Panc1 (cell line): Measurements from ENCODE around the gene MAGEH1. TPM values are rescaled to one million over a fixed set of nuclear protein-coding genes. Genes with fewer than 3 reads are reported as not detected.
A peak's percentile ranks its signal among the peaks of the same experiment; 100 is the strongest.
"Not testable (repeated sequence)": the region's sequence is repeated elsewhere in the genome, so short reads cannot be mapped to it uniquely, and the experiment has no call there.

Experiments
- ATAC-seq: fragments of 200-7000 bp; cut with Tn5 transposase; 2 replicates; pipeline ENCODE4 v1.9.1; 2020; ENCODE audit warnings: mild to moderate bottlenecking, moderate library complexity
- BruUV-seq: library from RNA; stranded (reverse); fragments of 400-500 nt; replicated peaks from 2 replicates; lab custom pipeline; 2021; lab: Mats Ljungman, UMichigan
- CTCF ChIA-PET: fragments of 300-600 bp; sonication (Branson Sonifier 250); formaldehyde crosslinking; loops from one replicate; lab custom pipeline; 2022; ENCODE audit warnings: antibody characterized with exemption; lab: Charles Lee
- POLR2A ChIA-PET: fragments of 300-600 bp; sonication (Branson Sonifier 250); formaldehyde crosslinking; loops from one replicate; lab custom pipeline; 2022; ENCODE audit warnings: antibody characterized with exemption; lab: Charles Lee
- DNase-seq: peaks from one replicate; pipeline ENCODE4 v3.0.0-alpha.2; 2010; ENCODE audit warnings: low read depth, low spot score
- H3K27ac ChIP-seq: 2 replicates; pipeline ENCODE4 v1.5.1; 2011; ENCODE audit warnings: mild to moderate bottlenecking, low read length, inconsistent platforms
- H3K27me3 ChIP-seq: fragments of 200-500 bp; sonication (Bioruptor generic); 2 replicates; pipeline ENCODE4 v1.6.0; 2014; ENCODE audit warnings: low read length, inconsistent platforms; ENCODE audit not compliant: control insufficient read depth, insufficient read depth
- H3K36me3 ChIP-seq: fragments of 200-500 bp; sonication (Bioruptor generic); 2 replicates; pipeline ENCODE4 v1.5.1; 2014; ENCODE audit warnings: inconsistent platforms, mild to moderate bottlenecking, low read length, moderate library complexity; ENCODE audit not compliant: control insufficient read depth, insufficient read depth
- H3K4me1 ChIP-seq: 2 replicates; pipeline ENCODE4 v1.5.1; 2011; ENCODE audit warnings: inconsistent platforms, mild to moderate bottlenecking, low read length, moderate library complexity; ENCODE audit not compliant: control insufficient read depth, insufficient read depth
- H3K4me3 ChIP-seq, 2 experiments: 2 replicates each; pipeline ENCODE4 v1.5.1; 2011 to 2012; ENCODE audit warnings: low read depth in 2 of 2, low read length in 2 of 2, mild to moderate bottlenecking in 2 of 2, inconsistent platforms in 1 of 2, moderate library complexity in 1 of 2
- H3K9me3 ChIP-seq: fragments of 200-500 bp; sonication (Bioruptor generic); 2 replicates; pipeline ENCODE4 v1.5.1; 2014; ENCODE audit warnings: low read depth, mild to moderate bottlenecking, inconsistent platforms, low read length, moderate library complexity; ENCODE audit not compliant: control insufficient read depth, insufficient read depth
- POLR2AphosphoS5 ChIP-seq: IDR thresholded peaks from 2 replicates; pipeline ENCODE4 v1.6.1; 2012; ENCODE audit warnings: mild to moderate bottlenecking, low read depth, low read length, moderate library complexity
- SIN3A ChIP-seq: IDR thresholded peaks from 2 replicates; pipeline ENCODE4 v1.6.1; 2012; ENCODE audit warnings: low read depth, mild to moderate bottlenecking, low read length, moderate library complexity, borderline replicate concordance; ENCODE audit not compliant: insufficient read depth
- TCF7L2 ChIP-seq: IDR thresholded peaks from 2 replicates; pipeline ENCODE4 v1.6.1; 2011; ENCODE audit warnings: mild to moderate bottlenecking, low read depth, low read length, inconsistent platforms
- in situ Hi-C: cut with HindIII; loops from 2 replicates; pipeline ENCODE4 v1.10.0; 2016; ENCODE audit warnings: low sequenced_read_pairs, low pct_unique_long_range_greater_than_20kb
- intact Hi-C: fragments of 100-400 bp; cut with micrococcal nuclease; formaldehyde crosslinking; loops from one replicate; pipeline ENCODE4 v1.10.0; 2022; ENCODE audit not compliant: unreplicated experiment
- total RNA-seq: library from RNA; stranded (reverse); gene quantifications from one replicate; pipeline ENCODE4 v1.2.1, GENCODE V29; 2021; ENCODE audit not compliant: unreplicated experiment
- TF ChIP-seq, protein P1 (sequence below): fragments of 450-650 bp; IDR thresholded peaks from 2 replicates; pipeline ENCODE4 v1.5.1; 2017; ENCODE audit warnings: mild to moderate bottlenecking
- TF ChIP-seq, protein P2 (sequence below), 2 experiments: IDR thresholded peaks; 2 replicates each; pipeline ENCODE4 v1.6.1; 2011 to 2012; ENCODE audit warnings: low read depth in 2 of 2, control low read depth in 1 of 2, low read length in 1 of 2, mild to moderate bottlenecking in 1 of 2, moderate library complexity in 1 of 2; ENCODE audit not compliant: insufficient read depth in 1 of 2

MAGEH1 gene
- total RNA-seq, 1 experiment from 2014 or later, result 5.7 TPM

DNA sequence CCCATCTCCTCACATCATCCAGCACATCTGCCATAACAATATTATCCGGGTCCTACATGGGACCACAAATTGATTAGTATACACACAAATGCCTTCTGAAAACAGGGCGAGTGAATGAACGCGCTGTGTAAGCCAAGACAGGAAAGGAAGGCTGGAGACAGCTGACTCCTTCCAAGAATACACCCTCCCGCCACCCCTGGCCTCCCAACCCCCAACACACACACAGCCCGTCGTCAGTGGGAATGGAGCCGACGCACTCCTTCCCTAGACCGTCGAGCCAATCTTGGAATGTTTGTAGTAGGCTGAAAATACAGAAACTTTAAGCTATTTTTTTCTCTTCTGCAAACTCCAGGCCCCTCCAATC lies 319 bp upstream of the MAGEH1 start:
- BruUV-seq, result no TSS peak
- CTCF ChIA-PET, result interaction anchor here (1.4 kb wide), 1 partner anchor 37 kb away, joined by 3 read pairs; no protein-coding TSS in a partner anchor
- ATAC-seq (peak; percentile 60), DNase-seq (no peak)
- Histone ChIP-seq H3K27me3 (no peaks in the 10 kb centered on the region), H3K27ac (no peak overlapping the region), H3K4me1 (no peaks in the 10 kb centered on the region), H3K9me3 (no peaks in the 10 kb centered on the region), H3K36me3 (no peaks in the 10 kb centered on the region), H3K4me3 (peak overlapping the region; percentile 67 to 88)
- intact Hi-C loops, result no loop called here
- TF ChIP-seq, protein P1, sequence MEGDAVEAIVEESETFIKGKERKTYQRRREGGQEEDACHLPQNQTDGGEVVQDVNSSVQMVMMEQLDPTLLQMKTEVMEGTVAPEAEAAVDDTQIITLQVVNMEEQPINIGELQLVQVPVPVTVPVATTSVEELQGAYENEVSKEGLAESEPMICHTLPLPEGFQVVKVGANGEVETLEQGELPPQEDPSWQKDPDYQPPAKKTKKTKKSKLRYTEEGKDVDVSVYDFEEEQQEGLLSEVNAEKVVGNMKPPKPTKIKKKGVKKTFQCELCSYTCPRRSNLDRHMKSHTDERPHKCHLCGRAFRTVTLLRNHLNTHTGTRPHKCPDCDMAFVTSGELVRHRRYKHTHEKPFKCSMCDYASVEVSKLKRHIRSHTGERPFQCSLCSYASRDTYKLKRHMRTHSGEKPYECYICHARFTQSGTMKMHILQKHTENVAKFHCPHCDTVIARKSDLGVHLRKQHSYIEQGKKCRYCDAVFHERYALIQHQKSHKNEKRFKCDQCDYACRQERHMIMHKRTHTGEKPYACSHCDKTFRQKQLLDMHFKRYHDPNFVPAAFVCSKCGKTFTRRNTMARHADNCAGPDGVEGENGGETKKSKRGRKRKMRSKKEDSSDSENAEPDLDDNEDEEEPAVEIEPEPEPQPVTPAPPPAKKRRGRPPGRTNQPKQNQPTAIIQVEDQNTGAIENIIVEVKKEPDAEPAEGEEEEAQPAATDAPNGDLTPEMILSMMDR, result no peak
- TF ChIP-seq, protein P2, sequence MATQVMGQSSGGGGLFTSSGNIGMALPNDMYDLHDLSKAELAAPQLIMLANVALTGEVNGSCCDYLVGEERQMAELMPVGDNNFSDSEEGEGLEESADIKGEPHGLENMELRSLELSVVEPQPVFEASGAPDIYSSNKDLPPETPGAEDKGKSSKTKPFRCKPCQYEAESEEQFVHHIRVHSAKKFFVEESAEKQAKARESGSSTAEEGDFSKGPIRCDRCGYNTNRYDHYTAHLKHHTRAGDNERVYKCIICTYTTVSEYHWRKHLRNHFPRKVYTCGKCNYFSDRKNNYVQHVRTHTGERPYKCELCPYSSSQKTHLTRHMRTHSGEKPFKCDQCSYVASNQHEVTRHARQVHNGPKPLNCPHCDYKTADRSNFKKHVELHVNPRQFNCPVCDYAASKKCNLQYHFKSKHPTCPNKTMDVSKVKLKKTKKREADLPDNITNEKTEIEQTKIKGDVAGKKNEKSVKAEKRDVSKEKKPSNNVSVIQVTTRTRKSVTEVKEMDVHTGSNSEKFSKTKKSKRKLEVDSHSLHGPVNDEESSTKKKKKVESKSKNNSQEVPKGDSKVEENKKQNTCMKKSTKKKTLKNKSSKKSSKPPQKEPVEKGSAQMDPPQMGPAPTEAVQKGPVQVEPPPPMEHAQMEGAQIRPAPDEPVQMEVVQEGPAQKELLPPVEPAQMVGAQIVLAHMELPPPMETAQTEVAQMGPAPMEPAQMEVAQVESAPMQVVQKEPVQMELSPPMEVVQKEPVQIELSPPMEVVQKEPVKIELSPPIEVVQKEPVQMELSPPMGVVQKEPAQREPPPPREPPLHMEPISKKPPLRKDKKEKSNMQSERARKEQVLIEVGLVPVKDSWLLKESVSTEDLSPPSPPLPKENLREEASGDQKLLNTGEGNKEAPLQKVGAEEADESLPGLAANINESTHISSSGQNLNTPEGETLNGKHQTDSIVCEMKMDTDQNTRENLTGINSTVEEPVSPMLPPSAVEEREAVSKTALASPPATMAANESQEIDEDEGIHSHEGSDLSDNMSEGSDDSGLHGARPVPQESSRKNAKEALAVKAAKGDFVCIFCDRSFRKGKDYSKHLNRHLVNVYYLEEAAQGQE (IDR thresholded peaks at IDR 0.05; ENCODE audit: insufficient read depth in 1 of 2, low read depth in 2 of 2, low read length in 1 of 2), result no peak
- no peak for TF ChIP-seq SIN3A
- no peak for TF ChIP-seq POLR2AphosphoS5
- no peak for TF ChIP-seq TCF7L2
- POLR2A ChIA-PET, result no interaction called here
- in situ Hi-C loops, result no loop called here

DNA sequence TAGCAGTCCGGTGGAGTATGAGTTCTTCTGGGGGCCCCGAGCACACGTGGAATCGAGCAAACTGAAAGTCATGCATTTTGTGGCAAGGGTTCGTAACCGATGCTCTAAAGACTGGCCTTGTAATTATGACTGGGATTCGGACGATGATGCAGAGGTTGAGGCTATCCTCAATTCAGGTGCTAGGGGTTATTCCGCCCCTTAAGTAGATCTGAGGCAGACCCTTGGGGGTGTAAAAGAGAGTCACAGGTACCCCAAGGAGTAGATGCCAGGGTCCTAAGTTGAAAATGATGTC lies 852 bp downstream of the MAGEH1 start:
- Histone ChIP-seq H3K9me3 (no peaks in the 10 kb centered on the region), H3K4me3 (peak overlapping the region; percentile 67 to 88), H3K27ac (no peak overlapping the region), H3K27me3 (no peaks in the 10 kb centered on the region), H3K36me3 (no peaks in the 10 kb centered on the region), H3K4me1 (no peaks in the 10 kb centered on the region)
- DNase-seq (no peak), ATAC-seq (no peak)
- CTCF ChIA-PET, result no interaction called here
- intact Hi-C loops, result no loop called here
- POLR2A ChIA-PET, result no interaction called here
- TF ChIP-seq SIN3A (no peak), POLR2AphosphoS5 (no peak), TCF7L2 (no peak)
- TF ChIP-seq, protein P2 (IDR thresholded peaks at IDR 0.05; ENCODE audit: insufficient read depth in 1 of 2, low read depth in 2 of 2, low read length in 1 of 2), result no peak
- TF ChIP-seq, protein P1, result no peak
- BruUV-seq, result no TSS peak
- in situ Hi-C loops, result no loop called here

DNA sequence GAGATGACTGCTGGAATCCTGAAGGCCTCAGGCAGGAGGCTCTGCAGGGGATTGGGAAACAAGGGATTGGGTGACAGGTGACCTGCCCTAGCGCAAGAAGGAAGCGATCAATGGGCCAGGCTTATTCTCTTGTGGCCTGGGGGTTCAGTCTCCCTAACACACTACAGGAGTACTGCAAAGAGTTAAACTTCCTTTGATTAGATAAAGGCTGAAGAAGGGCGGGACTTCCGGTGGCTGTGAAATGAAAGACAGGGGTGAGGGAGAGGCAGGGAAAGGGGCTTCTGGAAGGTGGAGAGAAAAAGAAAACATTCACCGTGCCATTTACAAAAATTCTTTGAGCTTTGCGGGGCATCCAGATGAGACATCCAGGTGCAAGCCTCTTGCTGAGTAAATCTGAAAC lies 3.8 kb downstream of the MAGEH1 start:
- CTCF ChIA-PET, H3K36me3 ChIP-seq, intact Hi-C loops, in situ Hi-C loops, POLR2A ChIA-PET, ATAC-seq, BruUV-seq, H3K4me1 ChIP-seq, H3K27me3 ChIP-seq, DNase-seq, H3K27ac ChIP-seq, H3K4me3 ChIP-seq, H3K9me3 ChIP-seq: not testable (repeated sequence)

DNA sequence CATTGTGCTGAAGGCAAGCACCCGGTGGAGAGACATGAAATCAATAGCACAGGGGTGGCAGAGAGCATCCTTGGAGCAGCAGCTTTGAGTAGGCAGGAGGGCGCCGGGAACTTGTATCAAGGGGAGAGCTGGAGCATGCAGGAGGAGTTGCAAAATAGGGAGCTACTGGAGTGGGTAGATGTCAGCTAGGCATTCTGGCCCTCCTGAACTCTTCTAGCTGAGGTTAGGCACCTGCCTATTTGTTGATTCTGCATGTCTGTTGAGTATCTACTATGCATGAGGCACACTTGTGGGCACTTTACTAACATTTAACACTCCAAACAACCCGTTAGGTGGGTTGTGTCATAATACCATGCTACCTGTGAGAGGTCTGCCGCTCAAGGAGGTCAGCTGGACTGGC lies 7.5 kb downstream of the MAGEH1 start:
- H3K4me1 ChIP-seq, H3K9me3 ChIP-seq, H3K36me3 ChIP-seq, H3K27me3 ChIP-seq, ATAC-seq, DNase-seq, H3K27ac ChIP-seq, BruUV-seq, intact Hi-C loops, H3K4me3 ChIP-seq, POLR2A ChIA-PET, CTCF ChIA-PET, in situ Hi-C loops: not testable (repeated sequence)
